ENCODE results near the gene CNTLN. TPM values are rescaled to one million over a fixed set of nuclear protein-coding genes. Genes with fewer than 3 reads are reported as not detected.

Gene CNTLN
- total and polyA plus RNA-seq, 9 donors, result 8.4 to 24.8 (median 16.2) TPM

DNA sequence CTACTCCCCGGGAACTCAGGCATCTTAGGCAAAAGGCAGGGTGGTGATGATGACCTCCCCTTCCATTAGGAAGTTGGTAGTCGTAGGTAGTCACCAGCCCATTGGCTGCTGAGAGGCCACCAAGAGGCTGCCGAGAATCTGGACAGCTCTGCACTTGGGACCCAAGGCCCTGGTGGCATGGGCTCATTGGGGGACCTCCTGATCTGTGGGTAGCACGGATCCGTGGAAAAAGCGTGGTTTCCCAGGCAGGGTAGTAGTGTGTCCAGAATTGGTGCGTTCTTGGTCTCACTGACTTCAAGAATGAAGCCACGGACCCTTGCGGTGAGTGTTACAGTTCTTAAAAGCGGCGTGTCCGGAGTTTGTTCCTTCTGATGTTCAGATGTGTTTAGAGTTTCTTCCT, 158.8 kb downstream of the CNTLN start:
- no peaks in the 10 kb centered on the region for H3K4me1 ChIP-seq (ENCODE audit: insufficient read depth)
- intact Hi-C loops (cut with DNase I), result no loop called here
- no peak for DNase-seq
- H3K27ac ChIP-seq, result no peak overlapping the region
- H3K4me3 ChIP-seq, result no peak overlapping the region
- TF ChIP-seq EP300 (IDR thresholded peaks at IDR 0.05) (no peak), POLR2A (IDR thresholded peaks at IDR 0.05) (no peak)
- TF ChIP-seq, protein P1, sequence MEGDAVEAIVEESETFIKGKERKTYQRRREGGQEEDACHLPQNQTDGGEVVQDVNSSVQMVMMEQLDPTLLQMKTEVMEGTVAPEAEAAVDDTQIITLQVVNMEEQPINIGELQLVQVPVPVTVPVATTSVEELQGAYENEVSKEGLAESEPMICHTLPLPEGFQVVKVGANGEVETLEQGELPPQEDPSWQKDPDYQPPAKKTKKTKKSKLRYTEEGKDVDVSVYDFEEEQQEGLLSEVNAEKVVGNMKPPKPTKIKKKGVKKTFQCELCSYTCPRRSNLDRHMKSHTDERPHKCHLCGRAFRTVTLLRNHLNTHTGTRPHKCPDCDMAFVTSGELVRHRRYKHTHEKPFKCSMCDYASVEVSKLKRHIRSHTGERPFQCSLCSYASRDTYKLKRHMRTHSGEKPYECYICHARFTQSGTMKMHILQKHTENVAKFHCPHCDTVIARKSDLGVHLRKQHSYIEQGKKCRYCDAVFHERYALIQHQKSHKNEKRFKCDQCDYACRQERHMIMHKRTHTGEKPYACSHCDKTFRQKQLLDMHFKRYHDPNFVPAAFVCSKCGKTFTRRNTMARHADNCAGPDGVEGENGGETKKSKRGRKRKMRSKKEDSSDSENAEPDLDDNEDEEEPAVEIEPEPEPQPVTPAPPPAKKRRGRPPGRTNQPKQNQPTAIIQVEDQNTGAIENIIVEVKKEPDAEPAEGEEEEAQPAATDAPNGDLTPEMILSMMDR (IDR thresholded peaks at IDR 0.05), result no peak
- no peaks in the 10 kb centered on the region for H3K36me3 ChIP-seq
- H3K27me3 ChIP-seq, result no peaks in the 10 kb centered on the region
- no peaks in the 10 kb centered on the region for H3K9me3 ChIP-seq
- WGBS, 3 donors, result 96 to 97% (median 96%) methylated on average over 12 of the region's 12 CpGs

DNA sequence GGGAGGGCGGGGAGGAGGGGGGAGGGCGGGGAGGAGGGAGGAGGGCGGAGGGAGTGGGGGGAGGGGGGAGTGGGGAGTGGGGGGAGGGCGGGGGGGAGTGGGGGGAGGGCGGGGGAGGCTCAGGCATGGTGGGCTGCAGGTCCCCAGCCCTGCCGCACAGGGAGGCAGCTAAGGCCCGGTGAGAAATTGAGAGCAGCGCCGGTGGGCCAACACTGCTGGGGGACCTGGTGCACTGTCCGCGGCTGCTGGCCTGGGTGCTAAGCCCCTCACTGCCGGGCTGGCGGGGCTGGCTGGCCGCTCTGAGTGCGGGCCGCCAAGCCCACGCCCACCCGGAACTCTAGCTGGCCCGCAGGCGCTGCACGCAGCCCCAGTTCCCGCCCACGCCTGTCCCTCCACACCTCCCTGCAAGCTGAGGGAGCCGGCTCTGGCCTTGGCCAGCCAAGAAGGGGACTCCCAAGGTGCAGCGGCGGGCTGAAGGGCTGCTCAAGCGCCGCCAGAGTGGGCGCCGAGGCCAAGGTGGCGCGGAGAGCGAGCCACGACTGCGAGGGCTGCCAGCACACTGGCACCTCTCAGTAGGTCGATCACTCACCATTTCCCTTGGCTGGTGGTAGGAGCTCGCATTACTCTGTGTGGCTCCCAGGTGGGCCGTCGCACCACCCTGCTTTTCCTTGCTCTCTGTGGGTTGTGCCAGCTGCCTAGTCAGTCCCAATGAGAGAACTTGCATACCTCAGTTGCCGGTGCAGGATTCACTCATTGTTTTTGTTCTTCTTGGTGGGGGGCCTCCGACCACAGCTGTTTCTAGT, 160.2 kb downstream of the CNTLN start:
- H3K9me3 ChIP-seq, result no peaks in the 10 kb centered on the region
- intact Hi-C loops (cut with DNase I), result no loop called here
- no peaks in the 10 kb centered on the region for H3K27me3 ChIP-seq
- no peak overlapping the region for H3K27ac ChIP-seq
- no peak for DNase-seq
- no peaks in the 10 kb centered on the region for H3K36me3 ChIP-seq
- 87 to 98% (median 93%) methylated on average over 35 to 40 of the region's 41 CpGs for WGBS, 3 donors
- H3K4me1 ChIP-seq (ENCODE audit: insufficient read depth), result no peaks in the 10 kb centered on the region
- TF ChIP-seq POLR2A (IDR thresholded peaks at IDR 0.05) (no peak), EP300 (IDR thresholded peaks at IDR 0.05) (no peak)
- TF ChIP-seq, protein P1 (IDR thresholded peaks at IDR 0.05), result no peak
- no peak overlapping the region for H3K4me3 ChIP-seq

DNA sequence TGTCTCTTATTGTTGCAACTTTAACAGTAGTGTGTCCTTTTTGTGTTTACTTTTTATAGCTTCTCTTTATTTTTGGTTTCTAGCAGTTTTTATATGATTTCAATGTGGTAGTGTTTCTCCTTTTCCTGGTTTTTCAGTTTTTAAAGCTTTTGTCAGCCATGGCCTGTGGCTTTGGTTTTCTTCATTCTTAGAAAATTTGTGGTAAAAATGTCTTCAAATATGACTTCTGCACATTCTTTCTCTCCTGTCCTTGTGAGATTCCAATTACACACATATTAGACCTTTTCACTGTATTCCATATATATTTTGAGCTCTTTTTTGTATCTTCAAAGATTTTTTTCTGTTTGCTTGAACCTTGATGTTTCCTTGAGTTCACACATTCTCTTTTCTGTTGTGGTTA, 180.5 kb downstream of the CNTLN start:
- H3K9me3 ChIP-seq, result no peaks in the 10 kb centered on the region
- DNase-seq, result no peak
- no peak overlapping the region for H3K27ac ChIP-seq
- no peaks in the 10 kb centered on the region for H3K4me1 ChIP-seq (ENCODE audit: insufficient read depth)
- no peak overlapping the region for H3K4me3 ChIP-seq
- H3K36me3 ChIP-seq, result no peaks in the 10 kb centered on the region
- TF ChIP-seq POLR2A (IDR thresholded peaks at IDR 0.05) (no peak), EP300 (IDR thresholded peaks at IDR 0.05) (no peak)
- TF ChIP-seq, protein P1 (IDR thresholded peaks at IDR 0.05), result no peak
- H3K27me3 ChIP-seq, result no peaks in the 10 kb centered on the region
- intact Hi-C loops (cut with DNase I), result no loop called here

DNA sequence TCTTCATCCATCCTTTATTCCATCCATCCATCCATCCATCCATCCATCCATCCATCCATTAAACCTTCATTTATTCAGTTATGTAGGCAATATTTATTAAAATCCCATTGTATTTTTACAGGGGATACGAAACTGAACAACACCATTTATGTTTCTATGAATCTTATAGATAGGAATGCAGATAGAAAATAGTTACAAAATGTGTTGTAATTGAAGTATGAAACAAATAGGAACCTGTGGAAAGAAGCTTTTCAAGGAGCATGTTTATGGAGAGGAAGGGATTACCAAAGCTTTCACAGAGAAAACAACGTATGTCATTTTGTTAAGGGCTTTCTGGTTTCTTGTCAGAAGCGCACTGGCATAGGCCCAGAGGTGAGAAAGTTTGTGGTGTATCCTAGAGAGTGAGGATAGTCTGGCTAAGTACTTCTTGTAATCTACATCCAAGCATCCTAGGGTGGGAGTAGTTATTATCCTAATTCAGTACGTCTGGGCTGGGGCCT, 184.0 kb downstream of the CNTLN start:
- Histone ChIP-seq H3K4me3 (no peak overlapping the region), H3K27me3 (no peaks in the 10 kb centered on the region), H3K4me1 (ENCODE audit: insufficient read depth) (no peaks in the 10 kb centered on the region), H3K9me3 (no peaks in the 10 kb centered on the region), H3K27ac (no peak overlapping the region), H3K36me3 (no peaks in the 10 kb centered on the region)
- DNase-seq, result no peak
- 91 to 94% (median 92%) methylated on average over 4 of the region's 4 CpGs for WGBS, 3 donors
- intact Hi-C loops (cut with DNase I), result no loop called here
- TF ChIP-seq EP300 (IDR thresholded peaks at IDR 0.05), result no peak
- TF ChIP-seq, protein P1 (IDR thresholded peaks at IDR 0.05), result no peak
- no peak for TF ChIP-seq POLR2A (IDR thresholded peaks at IDR 0.05)
